GM12892 (cell line): ENCODE measurements around the gene CASKIN1.

ENCODE experiments used
- DNase-seq: peaks from one replicate; pipeline ENCODE4 v3.0.0; 2011; ENCODE audit not compliant: insufficient read length
- FAIRE-seq: peaks from 2 replicates; lab custom pipeline; 2011; peaks lifted over from hg19 to GRCh38; lab: Jason Lieb, UNC
- POLR2A ChIP-seq: IDR thresholded peaks from 2 replicates; pipeline ENCODE4 v1.6.1; 2011; ENCODE audit warnings: low read depth, low read length, control low read depth
- POLR2AphosphoS5 ChIP-seq: IDR thresholded peaks from 2 replicates; pipeline ENCODE4 v1.6.1; 2011; ENCODE audit warnings: low read depth, low read length, control low read depth
- TAF1 ChIP-seq: IDR thresholded peaks from 2 replicates; pipeline ENCODE4 v1.6.1; 2011; ENCODE audit warnings: low read depth, mild to moderate bottlenecking, control low read depth, low read length, borderline replicate concordance

Gene CASKIN1

GRCh38 chr16:2186505-2186904 lies 9.9 kb downstream of the CASKIN1 start:
- DNase-seq (no peak), FAIRE-seq (no peak)
- no peak for TF ChIP-seq TAF1
- TF ChIP-seq POLR2A = no peak
- TF ChIP-seq POLR2AphosphoS5 = no peak

- FAIRE-seq = no peak
- DNase-seq = no peak
- no peak for TF ChIP-seq TAF1
- TF ChIP-seq POLR2AphosphoS5 = no peak
- TF ChIP-seq POLR2A = no peak
Observed at GRCh38 chr16:2186064-2186463, 10.3 kb downstream of the CASKIN1 start.

DNA sequence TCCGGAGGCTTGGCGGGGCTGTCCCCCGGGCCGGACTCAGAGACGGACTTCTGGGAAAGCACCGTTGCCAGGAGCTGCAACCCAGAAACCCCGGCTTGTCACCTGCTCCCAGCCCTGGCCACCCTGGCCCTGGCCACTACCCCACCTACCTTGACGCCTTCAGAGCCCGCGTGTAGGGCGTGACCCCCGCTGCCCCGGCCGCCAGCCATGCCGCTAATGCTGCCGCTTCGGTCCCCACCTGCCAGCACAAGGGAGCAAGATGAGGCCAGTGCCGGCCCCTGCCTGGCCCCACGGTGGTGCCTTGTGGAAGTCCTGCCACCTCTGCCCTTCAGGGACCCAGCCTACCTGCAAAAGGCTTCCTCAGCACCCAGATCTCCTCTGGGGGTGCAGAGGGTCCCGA lies 11.4 kb downstream of the CASKIN1 start:
- no peak for FAIRE-seq

GRCh38 chr16:2184346-2184745 lies 12.1 kb downstream of the CASKIN1 start:
- no peak for TF ChIP-seq POLR2AphosphoS5
- FAIRE-seq (no peak), DNase-seq (no peak)

More for the DNA sequence above, 11.4 kb downstream of the CASKIN1 start:
- no peak for DNase-seq
- no peak for TF ChIP-seq TAF1

DNA sequence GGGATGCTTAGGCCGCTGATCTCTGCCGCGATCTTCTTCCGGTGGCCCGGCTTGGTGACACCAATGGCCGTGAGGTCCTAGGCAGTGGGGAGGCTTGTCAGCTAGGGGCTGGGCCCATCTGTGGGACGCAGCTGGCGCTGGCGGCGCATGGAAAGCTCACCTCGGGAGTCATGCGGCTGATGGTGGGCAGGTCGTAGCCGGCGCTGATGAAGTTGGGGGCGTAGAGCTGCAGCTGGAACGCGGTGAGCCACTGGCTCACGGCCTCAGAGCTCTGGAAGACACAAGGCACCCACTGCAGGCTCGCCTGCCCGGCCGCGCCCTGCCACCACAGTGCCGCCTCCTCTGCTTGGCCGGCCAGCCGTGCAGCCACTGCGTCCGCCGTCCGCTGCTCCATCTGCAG lies 12.7 kb downstream of the CASKIN1 start:
- DNase-seq = no peak
- no peak for TF ChIP-seq TAF1
- TF ChIP-seq POLR2AphosphoS5 = no peak
- no peak for TF ChIP-seq POLR2A
- no peak for FAIRE-seq

- FAIRE-seq (no peak), DNase-seq (no peak)
- TF ChIP-seq POLR2AphosphoS5 = no peak
- no peak for TF ChIP-seq TAF1
- no peak for TF ChIP-seq POLR2A
Observed at GRCh38 chr16:2181952-2182351, 14.5 kb downstream of the CASKIN1 start.

DNA sequence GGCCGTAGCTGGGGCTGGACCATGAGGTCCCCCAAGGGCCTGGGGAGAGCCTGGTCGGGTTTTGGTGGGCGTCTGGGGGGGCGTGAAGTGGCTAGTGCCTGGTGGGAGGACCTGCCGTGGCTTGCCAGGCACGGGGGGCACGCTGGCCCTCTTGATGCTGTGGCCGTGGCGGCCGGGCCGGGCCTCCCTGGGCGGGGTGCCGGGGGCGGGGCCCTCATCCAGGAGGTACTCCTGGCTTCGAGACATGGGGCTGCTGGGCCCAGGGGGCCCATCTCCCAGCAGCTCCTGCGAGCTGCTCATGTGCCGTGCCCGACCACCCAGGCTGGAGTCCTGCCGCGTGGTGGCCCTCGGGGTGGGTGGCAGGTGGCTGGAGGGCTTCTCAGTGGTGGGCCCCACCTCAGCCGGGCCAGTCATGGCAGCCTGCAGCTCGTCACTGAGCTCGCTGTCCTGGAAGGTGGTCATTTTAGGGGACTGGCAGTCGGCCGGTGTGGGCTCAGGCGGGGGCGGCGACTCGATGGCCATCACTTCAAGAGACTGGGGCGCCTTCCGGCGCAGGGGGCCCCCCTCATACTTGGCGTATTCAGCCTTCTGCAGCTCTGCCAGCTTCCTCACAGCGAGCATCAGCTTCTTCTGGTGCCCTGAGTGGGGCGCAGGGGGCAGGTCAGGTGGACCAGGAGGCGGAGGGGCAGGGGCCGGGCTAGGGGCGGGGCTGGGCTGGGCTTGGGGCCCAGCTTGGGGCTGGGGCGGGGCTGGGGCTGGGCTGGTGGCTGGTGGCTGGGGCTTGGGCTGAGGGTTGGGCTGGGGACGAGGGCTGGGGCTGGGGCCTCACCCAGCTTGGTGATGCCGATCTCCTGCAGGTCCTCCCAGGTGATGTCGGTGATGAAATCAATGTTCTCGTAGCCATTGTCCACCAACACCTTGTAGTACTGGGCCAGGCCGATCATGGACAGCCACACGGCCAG lies 15.2 kb downstream of the CASKIN1 start:
- DNase-seq = no peak
- no peak for FAIRE-seq

GRCh38 chr16:2180461-2180860 lies 15.9 kb downstream of the CASKIN1 start:
- TF ChIP-seq TAF1 (no peak), POLR2A (no peak), POLR2AphosphoS5 (no peak)
- no peak for DNase-seq
- no peak for FAIRE-seq

More for the DNA sequence above, 15.2 kb downstream of the CASKIN1 start:
- TF ChIP-seq TAF1 (no peak), POLR2A (no peak), POLR2AphosphoS5 (no peak)

- no peak for DNase-seq
- FAIRE-seq = no peak
- no peak for TF ChIP-seq POLR2AphosphoS5
- TF ChIP-seq TAF1 = no peak
- no peak for TF ChIP-seq POLR2A
Observed at GRCh38 chr16:2179576-2179975, 16.8 kb downstream of the CASKIN1 start.

- TF ChIP-seq POLR2AphosphoS5 = no peak
- no peak for TF ChIP-seq POLR2A
- TF ChIP-seq TAF1 = no peak
- DNase-seq (no peak), FAIRE-seq (no peak)
Observed at GRCh38 chr16:2179107-2179501, 17.3 kb downstream of the CASKIN1 start.

GRCh38 chr16:2178321-2179106 lies 17.9 kb downstream of the CASKIN1 start:
- DNase-seq (no peak), FAIRE-seq (no peak)
- TF ChIP-seq TAF1 (no peak), POLR2A (no peak), POLR2AphosphoS5 (no peak)
